Gastrocnemius medialis (tissue), 4 donors: ENCODE data around the gene PRKG1.

Source experiments
- CTCF ChIP-seq, 5 experiments: fragments of 450-650 bp in 3 of 5; fragments of 200-600 bp in 2 of 5; sonication (generic) in 2 of 5; IDR thresholded peaks in 4 of 5; conservative IDR thresholded peaks in 1 of 5; 1 replicate in 4 of 5; 2 replicates in 1 of 5; pipeline ENCODE4 v1.5.1; 2016 to 2019; ENCODE audit warnings: antibody characterized with exemption in 5 of 5, mild to moderate bottlenecking in 3 of 5, moderate library complexity in 3 of 5
- POLR2A ChIP-seq, 2 donors: fragments of 450-650 bp; IDR thresholded peaks; one replicate each; pipeline ENCODE4 v1.6.1; 2017; ENCODE audit warnings: antibody characterized with exemption in 2 of 2, mild to moderate bottlenecking in 2 of 2, moderate library complexity in 2 of 2

GRCh38 chr10:52287866-52288265 is 1213.6 kb downstream of the PRKG1 start:
- TF ChIP-seq CTCF (IDR thresholded peaks at IDR 0.05 in 4 of 5, conservative IDR thresholded peaks at IDR 0.05 in 1 of 5): no peak
- no peak for TF ChIP-seq POLR2A (IDR thresholded peaks at IDR 0.05)
